AG09309 (cell line): ENCODE data around the gene CPPED1.
"Not testable (repeated sequence)": the region's sequence is repeated elsewhere in the genome, so short reads cannot be mapped to it uniquely, and the experiment has no call there.

Experiments used
- DNase-seq: peaks from one replicate; pipeline ENCODE4 v3.0.0-alpha.2; 2010; ENCODE audit warnings: low read depth
- H3K4me3 ChIP-seq: 2 replicates; pipeline ENCODE4 v1.5.1; 2011; ENCODE audit warnings: mild to moderate bottlenecking, low read depth, low read length, moderate library complexity; ENCODE audit not compliant: control insufficient read depth
- TF ChIP-seq, protein P1 (sequence below): IDR thresholded peaks from 2 replicates; pipeline ENCODE4 v1.5.1; 2011; ENCODE audit warnings: mild to moderate bottlenecking, low read depth, low read length, inconsistent platforms; ENCODE audit not compliant: insufficient read depth, control insufficient read depth; ENCODE audit errors: missing control alignments

Gene CPPED1

DNA sequence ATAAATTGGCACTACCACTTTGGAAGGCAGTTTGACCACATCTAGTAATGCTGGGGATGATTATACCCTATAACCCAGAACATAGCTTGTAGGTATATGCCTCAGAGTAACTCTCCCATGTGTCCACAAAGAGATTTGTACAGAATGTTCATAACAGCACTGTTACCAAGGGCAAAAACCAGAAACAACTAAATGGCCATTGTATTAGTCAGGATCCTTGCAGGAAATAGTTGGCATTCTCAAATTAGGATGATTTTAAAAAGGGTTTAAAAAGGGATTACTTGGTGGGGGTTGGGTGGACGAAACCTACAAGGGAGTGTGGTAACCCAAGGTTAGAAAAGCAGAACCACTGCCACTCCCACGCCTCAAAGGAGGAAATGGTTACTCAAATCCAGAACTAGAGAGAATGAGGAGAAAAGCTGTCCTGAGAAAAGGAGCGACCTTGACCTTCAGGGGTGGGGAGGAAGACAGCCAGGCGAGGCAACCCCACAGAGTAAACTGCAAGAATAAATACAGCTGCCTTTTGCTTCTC is 2.1 kb downstream of the CPPED1 start:
- H3K4me3 ChIP-seq: peak overlapping the region; percentile 0
- TF ChIP-seq, protein P1, sequence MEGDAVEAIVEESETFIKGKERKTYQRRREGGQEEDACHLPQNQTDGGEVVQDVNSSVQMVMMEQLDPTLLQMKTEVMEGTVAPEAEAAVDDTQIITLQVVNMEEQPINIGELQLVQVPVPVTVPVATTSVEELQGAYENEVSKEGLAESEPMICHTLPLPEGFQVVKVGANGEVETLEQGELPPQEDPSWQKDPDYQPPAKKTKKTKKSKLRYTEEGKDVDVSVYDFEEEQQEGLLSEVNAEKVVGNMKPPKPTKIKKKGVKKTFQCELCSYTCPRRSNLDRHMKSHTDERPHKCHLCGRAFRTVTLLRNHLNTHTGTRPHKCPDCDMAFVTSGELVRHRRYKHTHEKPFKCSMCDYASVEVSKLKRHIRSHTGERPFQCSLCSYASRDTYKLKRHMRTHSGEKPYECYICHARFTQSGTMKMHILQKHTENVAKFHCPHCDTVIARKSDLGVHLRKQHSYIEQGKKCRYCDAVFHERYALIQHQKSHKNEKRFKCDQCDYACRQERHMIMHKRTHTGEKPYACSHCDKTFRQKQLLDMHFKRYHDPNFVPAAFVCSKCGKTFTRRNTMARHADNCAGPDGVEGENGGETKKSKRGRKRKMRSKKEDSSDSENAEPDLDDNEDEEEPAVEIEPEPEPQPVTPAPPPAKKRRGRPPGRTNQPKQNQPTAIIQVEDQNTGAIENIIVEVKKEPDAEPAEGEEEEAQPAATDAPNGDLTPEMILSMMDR: no peak
- DNase-seq: peak; percentile 79

DNA sequence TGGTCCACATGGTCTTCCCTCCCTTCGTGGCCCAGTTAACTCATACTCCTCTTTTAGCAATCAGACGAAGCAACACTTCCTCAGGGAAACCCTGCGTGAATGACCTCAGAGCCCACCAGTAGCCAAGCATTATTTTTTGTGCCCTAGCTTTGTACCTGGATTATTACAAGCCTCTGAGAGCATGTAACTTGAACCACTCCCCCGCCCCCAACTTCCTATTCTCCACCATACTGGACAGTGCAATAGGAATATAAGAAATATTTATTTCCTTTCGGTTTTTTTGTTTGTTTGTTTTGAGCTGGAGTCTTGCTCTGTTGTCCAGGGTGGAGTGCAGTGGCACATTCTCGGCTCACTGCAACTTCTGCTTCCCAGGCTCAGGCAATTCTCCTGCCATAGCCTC is 2.9 kb downstream of the CPPED1 start:
- TF ChIP-seq, protein P1: no peak
- DNase-seq: no peak
- no peak overlapping the region for H3K4me3 ChIP-seq

DNA sequence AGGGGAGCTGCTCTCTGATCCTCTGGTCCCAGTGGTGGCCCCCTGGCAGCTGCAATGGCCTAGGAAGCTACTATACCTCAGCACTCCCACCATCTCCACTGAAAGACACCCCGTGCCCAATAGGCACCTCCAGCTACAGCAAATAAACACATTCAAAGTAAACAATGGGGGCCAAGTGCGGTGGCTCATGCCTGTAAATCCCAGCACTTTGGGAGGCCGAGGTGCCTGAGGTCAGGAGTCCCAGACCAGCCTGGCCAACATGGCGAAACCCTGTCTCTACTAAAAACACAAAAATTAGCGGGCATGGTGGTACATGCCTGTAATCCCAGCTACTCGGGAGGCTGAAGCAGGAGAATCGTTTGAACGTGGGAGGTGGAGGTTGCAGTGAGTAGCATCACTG is 3.7 kb downstream of the CPPED1 start:
- not testable (repeated sequence) for DNase-seq, H3K4me3 ChIP-seq

DNA sequence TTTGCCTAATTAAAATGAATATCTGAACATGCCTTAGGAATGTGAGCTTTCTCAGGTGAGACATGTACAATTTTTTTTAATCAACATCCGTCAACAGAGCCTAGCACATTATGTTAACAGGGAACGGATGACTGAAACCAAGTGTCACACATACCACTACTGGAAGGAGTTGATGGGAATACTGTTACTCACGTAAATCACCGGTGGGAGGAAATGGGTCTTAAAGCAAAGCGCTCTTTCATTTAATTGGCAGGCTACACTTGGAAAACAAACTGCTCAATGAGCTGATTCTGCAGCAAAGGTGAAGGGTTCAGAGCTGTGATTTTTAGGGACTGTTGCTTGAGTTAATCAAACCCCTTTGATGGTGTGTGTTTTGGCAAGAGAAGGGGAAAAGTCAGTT is 4.8 kb downstream of the CPPED1 start:
- TF ChIP-seq, protein P1: no peak
- DNase-seq: no peak
- H3K4me3 ChIP-seq: no peak overlapping the region

DNA sequence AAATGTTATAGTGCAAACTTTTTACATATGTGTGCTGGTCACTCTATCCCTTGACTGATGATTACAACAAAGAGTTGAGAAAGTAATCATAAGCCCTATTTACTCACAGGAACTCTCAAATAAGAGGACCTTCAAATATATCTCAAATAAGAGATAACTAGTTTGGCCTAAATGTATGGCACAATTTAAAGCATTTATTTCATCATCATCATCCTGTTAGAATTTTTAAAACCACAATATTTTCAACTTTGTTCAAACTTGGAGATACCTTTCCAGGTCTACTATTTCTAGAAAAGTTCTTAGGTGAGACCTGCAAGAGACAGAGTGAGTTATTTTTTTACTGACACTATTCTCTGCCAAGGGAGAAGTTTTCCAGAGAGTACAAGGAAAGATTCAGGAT is 5.5 kb downstream of the CPPED1 start:
- H3K4me3 ChIP-seq: no peak overlapping the region
- DNase-seq: no peak
- TF ChIP-seq, protein P1: no peak

DNA sequence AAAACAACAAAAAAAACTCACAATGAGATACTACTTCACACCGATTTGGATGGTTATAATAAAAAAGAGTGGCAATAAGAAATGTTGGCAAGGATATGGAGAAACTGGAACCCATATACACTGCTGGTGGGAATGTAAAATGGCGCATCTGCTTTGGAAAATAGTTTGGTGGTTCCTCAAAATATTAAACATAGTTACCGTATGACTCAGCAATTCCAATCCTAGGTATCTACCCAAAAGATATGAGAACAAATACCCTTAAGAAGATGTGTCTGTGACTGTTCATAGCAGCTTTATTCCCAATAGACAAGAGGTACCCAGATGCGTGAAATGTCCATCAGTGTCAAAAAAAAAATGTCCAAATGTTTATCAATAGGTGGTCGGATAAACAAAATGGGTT is 7.2 kb downstream of the CPPED1 start:
- TF ChIP-seq, protein P1: no peak
- DNase-seq: no peak
- no peak overlapping the region for H3K4me3 ChIP-seq

DNA sequence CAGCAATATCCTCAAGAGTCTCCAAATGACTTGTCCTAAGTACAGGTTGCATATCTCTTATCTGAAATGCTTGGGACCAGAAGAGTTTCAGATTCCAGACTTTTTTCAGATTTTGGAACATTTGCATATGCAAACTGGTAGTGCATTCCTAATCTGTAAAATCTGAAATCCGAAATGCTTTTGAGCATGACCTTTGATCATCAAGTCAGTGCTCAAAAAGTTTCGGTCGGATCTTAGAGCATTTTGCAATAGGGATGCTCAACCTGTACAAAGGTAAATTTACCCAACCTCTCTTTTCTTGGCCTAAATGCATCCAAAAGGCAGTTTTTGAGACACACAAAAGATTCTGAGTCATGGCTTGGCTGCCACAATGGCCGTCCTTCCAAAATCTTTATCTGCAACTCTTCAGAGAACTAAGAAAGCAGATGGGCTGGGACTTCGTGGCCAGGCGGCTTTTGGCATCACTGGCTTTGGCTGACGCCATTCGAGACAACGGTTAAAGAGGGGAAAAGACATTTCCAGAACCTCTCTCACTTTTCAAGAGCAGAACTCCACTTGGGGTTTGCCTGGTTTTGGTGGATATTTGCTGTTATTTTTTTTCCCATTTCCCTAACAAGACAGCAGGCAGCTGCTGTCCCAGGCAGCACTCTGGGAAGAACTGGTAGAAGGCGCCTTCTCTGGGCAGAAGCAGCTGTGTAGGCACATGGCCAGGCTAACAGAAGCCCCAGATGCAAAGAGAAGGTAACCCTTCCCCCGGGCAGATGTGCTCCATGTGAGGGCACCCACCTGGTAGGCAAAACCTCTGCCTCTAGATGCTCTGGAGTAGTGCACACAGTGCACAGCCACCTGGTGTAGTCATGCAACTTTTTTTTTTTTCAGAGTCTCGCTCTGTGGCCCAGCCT is 8.9 kb downstream of the CPPED1 start:
- H3K4me3 ChIP-seq: no peak overlapping the region
- TF ChIP-seq, protein P1: no peak
- DNase-seq: no peak
